ENCODE measurements around the gene MBLAC1. TPM values are rescaled to one million over a fixed set of nuclear protein-coding genes. Genes with fewer than 3 reads are reported as not detected.

MBLAC1 gene
- total and polyA plus RNA-seq, 2 donors (not counting 1 experiment from before 2014, with no cell fraction given): 1.6 to 4.5 TPM

- H3K27me3 Mint-ChIP-seq: no peaks in the 10 kb centered on the region
- Histone ChIP-seq H3K36me3 (replicated peaks in 1 of 2; ENCODE audit: control extremely low read depth in 1 of 2, control insufficient read depth in 1 of 2, extremely low read depth in 1 of 2, insufficient read depth in 2 of 2, low read length in 1 of 2) (no peaks in the 10 kb centered on the region), H3K27me3 (replicated peaks in 1 of 4; ENCODE audit: control extremely low read depth in 1 of 4, control insufficient read depth in 3 of 4, insufficient read depth in 4 of 4, low read length in 3 of 4) (no peaks in the 10 kb centered on the region), H3K79me2 (ENCODE audit: control insufficient read depth, insufficient read depth, low read length) (peaks cover 12% of the 10 kb centered on the region), H3K4me3 (ENCODE audit: control extremely low read depth in 1 of 5, extremely low read depth in 1 of 5, insufficient read depth in 1 of 5, low read depth in 2 of 5, low read length in 4 of 5) (peak overlapping the region; percentile 54 to 84 (median 78)), H3K9me3 (ENCODE audit: control extremely low read depth in 1 of 3, control insufficient read depth in 2 of 3, insufficient read depth in 1 of 3, low read length in 2 of 3) (no peaks in the 10 kb centered on the region), H3K9ac (ENCODE audit: low read length) (peak overlapping the region; percentile 91), H3K4me2 (replicated peaks; ENCODE audit: low read depth, low read length, poor library complexity, severe bottlenecking) (peak overlapping the region; percentile 100), H3K27ac (ENCODE audit: low read length in 2 of 2) (peak overlapping the region in 1 of 2 donors; percentile 95), H3K4me1 (ENCODE audit: control insufficient read depth in 2 of 2, insufficient read depth in 2 of 2, low read length in 2 of 2) (peaks cover 23 to 42% of the 10 kb centered on the region in 2 donors), H2AFZ (ENCODE audit: insufficient read depth, low read depth, low read length, poor library complexity, severe bottlenecking) (peak overlapping the region; percentile 99), H4K20me1 (ENCODE audit: control insufficient read depth, insufficient read depth, low read length, poor library complexity, severe bottlenecking) (no peaks in the 10 kb centered on the region)
- H3K27ac Mint-ChIP-seq: peak overlapping the region; percentile 63
- 1% methylated on average over 35 of the region's 37 CpGs for WGBS (ENCODE audit: insufficient coverage)
- ChIA-PET POLR2A (interaction anchor here (0.8 to 1.4 kb wide), 5 partner anchors 18 to 301 kb away, joined by 3 to 4 read pairs (median 4); partner anchors contain the start of genes AP4M1, MCM7 and ZCWPW1), CTCF (interaction anchor here (0.6 to 6.6 kb wide), 9 partner anchors 11 to 279 kb away, joined by 3 to 43 read pairs (median 3); partner anchors contain the start of genes AP4M1 and MCM7)
- TF ChIP-seq CTCF (IDR thresholded peaks at IDR 0.05) (no peak), EZH2 (IDR thresholded peaks at IDR 0.05; ENCODE audit: borderline replicate concordance, insufficient read depth, low read depth, low read length, poor library complexity, severe bottlenecking) (no peak)
- H3K4me1 Mint-ChIP-seq: peaks cover 37% of the 10 kb centered on the region
- intact Hi-C loops (cut with micrococcal nuclease): loop anchor here (1.0 kb wide), 6 partner anchors 9 to 300 kb away; partner anchors contain the start of genes AP4M1, CNPY4, LAMTOR4 and MCM7
- no peaks in the 10 kb centered on the region for H3K9me3 Mint-ChIP-seq (ENCODE audit: insufficient read depth)
- ATAC-seq (ENCODE audit: low read depth): no peak
- peak overlapping the region; percentile 100 for H3K4me3 Mint-ChIP-seq
- no peak for DNase-seq
These were observed 1.3 kb downstream of the MBLAC1 start for GRCh38 chr7:100127866-100128636.

GRCh38 chr7:100128637-100128963 is 1.8 kb downstream of the MBLAC1 start:
- Histone ChIP-seq H3K4me1 (ENCODE audit: control insufficient read depth in 2 of 2, insufficient read depth in 2 of 2, low read length in 2 of 2) (peaks cover 23 to 42% of the 10 kb centered on the region in 2 donors), H3K36me3 (replicated peaks in 1 of 2; ENCODE audit: control extremely low read depth in 1 of 2, control insufficient read depth in 1 of 2, extremely low read depth in 1 of 2, insufficient read depth in 2 of 2, low read length in 1 of 2) (no peaks in the 10 kb centered on the region), H3K9me3 (ENCODE audit: control extremely low read depth in 1 of 3, control insufficient read depth in 2 of 3, insufficient read depth in 1 of 3, low read length in 2 of 3) (no peaks in the 10 kb centered on the region), H3K4me3 (ENCODE audit: control extremely low read depth in 1 of 5, extremely low read depth in 1 of 5, insufficient read depth in 1 of 5, low read depth in 2 of 5, low read length in 4 of 5) (no peak overlapping the region), H3K79me2 (ENCODE audit: control insufficient read depth, insufficient read depth, low read length) (peaks cover 12% of the 10 kb centered on the region), H2AFZ (ENCODE audit: insufficient read depth, low read depth, low read length, poor library complexity, severe bottlenecking) (peak overlapping the region; percentile 99), H3K9ac (ENCODE audit: low read length) (no peak overlapping the region), H4K20me1 (ENCODE audit: control insufficient read depth, insufficient read depth, low read length, poor library complexity, severe bottlenecking) (no peaks in the 10 kb centered on the region), H3K4me2 (replicated peaks; ENCODE audit: low read depth, low read length, poor library complexity, severe bottlenecking) (peak overlapping the region; percentile 100), H3K27ac (ENCODE audit: low read length in 2 of 2) (no peak overlapping the region), H3K27me3 (replicated peaks in 1 of 4; ENCODE audit: control extremely low read depth in 1 of 4, control insufficient read depth in 3 of 4, insufficient read depth in 4 of 4, low read length in 3 of 4) (no peaks in the 10 kb centered on the region)
- intact Hi-C loops (cut with micrococcal nuclease): no loop called here
- DNase-seq (no peak), ATAC-seq (ENCODE audit: low read depth) (no peak)
- TF ChIP-seq CTCF (IDR thresholded peaks at IDR 0.05) (no peak), EZH2 (IDR thresholded peaks at IDR 0.05; ENCODE audit: borderline replicate concordance, insufficient read depth, low read depth, low read length, poor library complexity, severe bottlenecking) (no peak)
- peaks cover 37% of the 10 kb centered on the region for H3K4me1 Mint-ChIP-seq
- 80% methylated on average over 1 of the region's 1 CpG for WGBS (ENCODE audit: insufficient coverage)
- no peak overlapping the region for H3K27ac Mint-ChIP-seq
- no peaks in the 10 kb centered on the region for H3K27me3 Mint-ChIP-seq
- peak overlapping the region; percentile 100 for H3K4me3 Mint-ChIP-seq
- ChIA-PET POLR2A (interaction anchor here (0.6 to 1.4 kb wide), 6 partner anchors 18 to 300 kb away, joined by 3 to 6 read pairs (median 4); partner anchors contain the start of genes AP4M1, MCM7 and ZCWPW1), CTCF (interaction anchor here (0.6 to 6.6 kb wide), 10 partner anchors 10 to 279 kb away, joined by 3 to 43 read pairs (median 4); partner anchors contain the start of genes AP4M1 and MCM7)
- no peaks in the 10 kb centered on the region for H3K9me3 Mint-ChIP-seq (ENCODE audit: insufficient read depth)

Measured in B cell (primary cell).